ENCODE results near the gene PRSS2. TPM values are rescaled to one million over a fixed set of nuclear protein-coding genes. Genes with fewer than 3 reads are reported as not detected.

PRSS2 gene
- total and polyA plus RNA-seq, 2 donors, result 1.8 to 23.1 TPM

DNA sequence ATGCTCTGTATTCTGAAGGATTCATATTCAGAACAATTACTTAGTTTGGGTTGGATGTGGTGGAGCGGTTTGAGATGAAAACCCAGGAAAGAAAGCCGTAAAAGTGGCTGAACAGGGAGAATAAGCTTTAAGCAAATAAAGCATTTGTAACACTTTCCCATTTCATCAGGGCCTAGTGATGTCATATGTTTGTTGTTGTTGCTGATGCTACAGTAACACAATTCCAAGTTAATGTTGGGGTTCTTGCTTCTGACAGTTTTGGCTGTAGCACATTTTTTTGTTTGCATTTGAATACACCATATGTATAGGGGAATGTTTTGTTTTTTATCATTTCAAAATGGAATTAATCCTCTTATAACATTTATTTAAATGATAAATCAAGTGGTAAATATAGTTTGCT lies 43.7 kb downstream of the PRSS2 start:
- 79% methylated on average over 2 of the region's 2 CpGs for WGBS
- Histone ChIP-seq H3K4me1 (ENCODE audit: control insufficient read depth in 2 of 2, insufficient read depth in 2 of 2, low read length in 2 of 2) (peaks cover 17 to 51% of the 10 kb centered on the region in 2 donors), H3K27ac (ENCODE audit: low read depth in 1 of 2, low read length in 1 of 2) (peak overlapping the region; percentile 97 to 100), H3K9me3 (ENCODE audit: control insufficient read depth in 2 of 2, insufficient read depth in 1 of 2, low read length in 1 of 2) (no peaks in the 10 kb centered on the region), H3K36me3 (ENCODE audit: control insufficient read depth in 2 of 2, insufficient read depth in 2 of 2, low read length in 1 of 2) (peaks cover 12 to 26% of the 10 kb centered on the region in 2 donors), H3K27me3 (ENCODE audit: control insufficient read depth in 2 of 2, insufficient read depth in 1 of 2, low read length in 1 of 2) (no peaks in the 10 kb centered on the region), H3K4me3 (ENCODE audit: low read length in 2 of 2) (peak overlapping the region; percentile 77 to 86)
- peak in 3 of 9 donors; percentile 16 to 52 (median 27) for DNase-seq (ENCODE audit: low read depth in 6 of 9, low spot score in 9 of 9)

- 21% methylated on average over 3 of the region's 3 CpGs for WGBS
- Histone ChIP-seq H3K4me3 (ENCODE audit: low read length in 2 of 2) (peak overlapping the region; percentile 77 to 86), H3K9me3 (ENCODE audit: control insufficient read depth in 2 of 2, insufficient read depth in 1 of 2, low read length in 1 of 2) (peaks cover 2 to 4% of the 10 kb centered on the region in 2 donors), H3K27me3 (ENCODE audit: control insufficient read depth in 2 of 2, insufficient read depth in 1 of 2, low read length in 1 of 2) (no peaks in the 10 kb centered on the region), H3K27ac (ENCODE audit: low read depth in 1 of 2, low read length in 1 of 2) (peak overlapping the region; percentile 85 to 100), H3K4me1 (ENCODE audit: control insufficient read depth in 2 of 2, insufficient read depth in 2 of 2, low read length in 2 of 2) (peaks cover 11 to 44% of the 10 kb centered on the region in 2 donors), H3K36me3 (ENCODE audit: control insufficient read depth in 2 of 2, insufficient read depth in 2 of 2, low read length in 1 of 2) (peaks cover 15 to 26% of the 10 kb centered on the region in 2 donors)
- peak in 5 of 9 donors; percentile 73 to 92 (median 80) for DNase-seq (ENCODE audit: low read depth in 6 of 9, low spot score in 9 of 9)
Observed at GRCh38 chr7:142815134-142815533, 44.4 kb downstream of the PRSS2 start.

DNA sequence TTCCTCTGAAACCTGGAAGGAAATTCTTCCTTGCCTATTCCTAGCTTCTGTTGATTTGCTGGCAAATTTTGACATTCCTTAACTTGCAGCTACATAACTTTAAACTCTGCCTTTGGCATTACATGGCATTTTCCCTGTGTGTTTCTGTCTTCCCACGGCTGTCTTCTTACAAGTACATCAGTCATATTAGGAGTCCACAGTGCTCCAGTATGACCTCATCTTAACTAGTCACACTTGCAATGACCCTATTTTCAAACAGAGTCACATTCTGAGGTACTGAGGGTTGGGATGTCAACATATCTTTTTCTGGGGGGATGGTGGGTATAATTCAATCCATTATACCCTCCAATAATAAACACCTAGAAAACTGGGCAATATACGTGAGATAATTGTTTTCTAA lies 46.7 kb downstream of the PRSS2 start:
- peaks cover 2 to 4% of the 10 kb centered on the region in 2 donors for H3K9me3 ChIP-seq (ENCODE audit: control insufficient read depth in 2 of 2, insufficient read depth in 1 of 2, low read length in 1 of 2)
- no peaks in the 10 kb centered on the region for H3K27me3 ChIP-seq (ENCODE audit: control insufficient read depth in 2 of 2, insufficient read depth in 1 of 2, low read length in 1 of 2)
- H3K4me1 ChIP-seq (ENCODE audit: control insufficient read depth in 2 of 2, insufficient read depth in 2 of 2, low read length in 2 of 2), result peaks cover 6 to 25% of the 10 kb centered on the region in 2 donors
- DNase-seq (ENCODE audit: low read depth in 6 of 9, low spot score in 9 of 9), result no peak
- 97% methylated on average over 2 of the region's 2 CpGs for WGBS
- H3K4me3 ChIP-seq (ENCODE audit: low read length in 2 of 2), result no peak overlapping the region
- peak overlapping the region in 1 of 2 donors; percentile 27 for H3K27ac ChIP-seq (ENCODE audit: low read depth in 1 of 2, low read length in 1 of 2)
- H3K36me3 ChIP-seq (ENCODE audit: control insufficient read depth in 2 of 2, insufficient read depth in 2 of 2, low read length in 1 of 2), result peaks cover 15 to 26% of the 10 kb centered on the region in 2 donors

- peaks cover 2 to 4% of the 10 kb centered on the region in 2 donors for H3K9me3 ChIP-seq (ENCODE audit: control insufficient read depth in 2 of 2, insufficient read depth in 1 of 2, low read length in 1 of 2)
- H3K36me3 ChIP-seq (ENCODE audit: control insufficient read depth in 2 of 2, insufficient read depth in 2 of 2, low read length in 1 of 2), result peaks cover 15 to 26% of the 10 kb centered on the region in 2 donors
- WGBS, result 96% methylated on average over 5 of the region's 5 CpGs
- no peak overlapping the region for H3K4me3 ChIP-seq (ENCODE audit: low read length in 2 of 2)
- peaks cover 6 to 19% of the 10 kb centered on the region in 2 donors for H3K4me1 ChIP-seq (ENCODE audit: control insufficient read depth in 2 of 2, insufficient read depth in 2 of 2, low read length in 2 of 2)
- H3K27me3 ChIP-seq (ENCODE audit: control insufficient read depth in 2 of 2, insufficient read depth in 1 of 2, low read length in 1 of 2), result no peaks in the 10 kb centered on the region
- no peak for DNase-seq (ENCODE audit: low read depth in 6 of 9, low spot score in 9 of 9)
- H3K27ac ChIP-seq (ENCODE audit: low read depth in 1 of 2, low read length in 1 of 2), result no peak overlapping the region
Observed at GRCh38 chr7:142819530-142819929, 48.8 kb downstream of the PRSS2 start.

GRCh38 chr7:142822714-142823113 lies 51.9 kb downstream of the PRSS2 start:
- 0% methylated on average over 1 of the region's 1 CpG for WGBS
- H3K4me3 ChIP-seq (ENCODE audit: low read length in 2 of 2), result no peak overlapping the region
- no peaks in the 10 kb centered on the region for H3K27me3 ChIP-seq (ENCODE audit: control insufficient read depth in 2 of 2, insufficient read depth in 1 of 2, low read length in 1 of 2)
- no peak overlapping the region for H3K27ac ChIP-seq (ENCODE audit: low read depth in 1 of 2, low read length in 1 of 2)
- no peaks in the 10 kb centered on the region for H3K4me1 ChIP-seq (ENCODE audit: control insufficient read depth in 2 of 2, insufficient read depth in 2 of 2, low read length in 2 of 2)
- peaks cover 2 to 4% of the 10 kb centered on the region in 2 donors for H3K9me3 ChIP-seq (ENCODE audit: control insufficient read depth in 2 of 2, insufficient read depth in 1 of 2, low read length in 1 of 2)
- H3K36me3 ChIP-seq (ENCODE audit: control insufficient read depth in 2 of 2, insufficient read depth in 2 of 2, low read length in 1 of 2), result peaks cover 3 to 6% of the 10 kb centered on the region in 2 donors
- DNase-seq (ENCODE audit: low read depth in 6 of 9, low spot score in 9 of 9), result no peak

Other genes starting within 250 kb of the PRSS2 start
- 0.76 TPM for gene PRSS1, start 21.5 kb upstream of the PRSS2 start, total RNA-seq
- 4.5 TPM for gene PRSS1, start 21.5 kb upstream of the PRSS2 start, polyA plus RNA-seq
- 75.6 TPM for gene EPHB6, start 84.1 kb downstream of the PRSS2 start, total RNA-seq
- 163 TPM for gene EPHB6, start 84.1 kb downstream of the PRSS2 start, polyA plus RNA-seq
- 0.24 TPM for gene TRPV6, start 114.8 kb downstream of the PRSS2 start, total RNA-seq
- gene TRPV6, start 114.8 kb downstream of the PRSS2 start, polyA plus RNA-seq, result 1.1 TPM
- 0.05 TPM for gene TRPV5, start 162.8 kb downstream of the PRSS2 start, total RNA-seq
- 0.02 TPM for gene TRPV5, start 162.8 kb downstream of the PRSS2 start, polyA plus RNA-seq
- gene LLCFC1, start 168.5 kb downstream of the PRSS2 start, total RNA-seq, result not detected
- gene LLCFC1, start 168.5 kb downstream of the PRSS2 start, polyA plus RNA-seq, result not detected
- gene KEL, start 191.4 kb downstream of the PRSS2 start, total RNA-seq, result 2.7 TPM
- gene KEL, start 191.4 kb downstream of the PRSS2 start, polyA plus RNA-seq, result 2.6 TPM